Prostate gland (tissue), 2 donors: ENCODE data around the gene SLC45A2. TPM values are rescaled to one million over a fixed set of nuclear protein-coding genes. Genes with fewer than 3 reads are reported as not detected.
"Not testable (repeated sequence)": the region's sequence is repeated elsewhere in the genome, so short reads cannot be mapped to it uniquely, and the experiment has no call there.

Source experiments
- DNase-seq: peaks from one replicate; pipeline ENCODE4 v3.0.0-alpha.2; 2019; ENCODE audit warnings: low spot score
- H3K27ac ChIP-seq, 2 donors: fragments of 200-600 bp; sonication (generic); 2 replicates each; pipeline ENCODE4 v1.5.1; 2017 to 2019
- H3K27me3 ChIP-seq: fragments of 200-600 bp; sonication (generic); replicated peaks from 2 replicates; pipeline ENCODE4 v1.5.1; 2019; ENCODE audit not compliant: insufficient read depth
- H3K36me3 ChIP-seq, 2 donors: fragments of 200-600 bp; sonication (generic); 1 replicate in 1 of 2; 2 replicates in 1 of 2; pipeline versions ENCODE4 v1.5.1 to v1.8.1; 2017 to 2019
- H3K4me1 ChIP-seq: fragments of 200-600 bp; sonication (generic); replicated peaks from 2 replicates; pipeline ENCODE4 v1.5.1; 2019
- H3K4me3 ChIP-seq, 2 donors: fragments of 200-600 bp; sonication (generic); 2 replicates each; pipeline ENCODE4 v1.5.1; 2017 to 2019
- H3K9me3 ChIP-seq: fragments of 200-600 bp; sonication (generic); 2 replicates; pipeline ENCODE4 v1.5.1; 2017
- POLR2A ChIP-seq: fragments of 450-650 bp; IDR thresholded peaks from one replicate; pipeline ENCODE4 v1.6.1; 2016; ENCODE audit warnings: antibody characterized with exemption, mild to moderate bottlenecking
- POLR2AphosphoS5 ChIP-seq: sonication (generic); formaldehyde crosslinking; IDR thresholded peaks from one replicate; pipeline ENCODE4 v1.6.1; 2017; ENCODE audit warnings: antibody characterized with exemption
- WGBS: methylation state at CpG from one replicate; pipeline ENCODE4 v1.1.5; 2018; 5-methylcytosine and 5-hydroxymethylcytosine counted together
- intact Hi-C: fragments of 100-400 bp; cut with DNase I; formaldehyde crosslinking; loops from one replicate; pipeline ENCODE4 v1.14.2; 2022
- total RNA-seq, 2 donors: library from RNA; depleted of rRNA; stranded (reverse); fragments of >200 nt; gene quantifications; one replicate each; pipeline ENCODE4 v1.1.0, GENCODE V29; 2016
- TF ChIP-seq, protein P1 (sequence below), 4 experiments: fragments of 200-600 bp in 2 of 4; fragments of 450-650 bp in 2 of 4; sonication (generic) in 2 of 4; IDR thresholded peaks; 1 replicate in 3 of 4; 2 replicates in 1 of 4; pipeline ENCODE4 v1.5.1; 2016 to 2019; ENCODE audit warnings: antibody characterized with exemption in 4 of 4, mild to moderate bottlenecking in 2 of 4, moderate library complexity in 2 of 4

Gene SLC45A2
- total RNA-seq, 2 donors from 2014 or later: 0.09 TPM; not detected in 1

DNA sequence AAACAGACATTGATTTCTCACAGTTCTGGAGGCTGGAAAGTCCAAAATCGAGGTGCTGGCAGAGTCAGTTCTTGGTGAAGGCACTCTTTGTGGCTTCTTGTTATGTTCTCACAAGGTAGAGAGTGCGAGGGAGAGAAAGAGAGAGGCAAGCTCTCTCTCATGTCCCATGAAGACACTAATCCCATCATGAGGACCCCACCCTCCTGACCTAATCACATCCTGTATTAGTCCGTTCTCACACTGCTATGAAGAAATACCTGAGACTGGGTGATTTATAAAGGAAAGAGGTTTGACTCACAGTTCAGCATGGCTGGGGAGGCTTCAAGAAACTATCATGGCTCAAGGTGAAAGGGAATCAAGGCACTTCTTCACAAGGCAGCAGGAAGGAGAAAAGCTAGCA, 29.1 kb upstream of the SLC45A2 start:
- H3K27ac ChIP-seq: no peak overlapping the region
- no peak for DNase-seq
- H3K9me3 ChIP-seq: no peaks in the 10 kb centered on the region
- 94% methylated on average over 3 of the region's 3 CpGs for WGBS
- H3K4me1 ChIP-seq: no peaks in the 10 kb centered on the region
- TF ChIP-seq, protein P1, sequence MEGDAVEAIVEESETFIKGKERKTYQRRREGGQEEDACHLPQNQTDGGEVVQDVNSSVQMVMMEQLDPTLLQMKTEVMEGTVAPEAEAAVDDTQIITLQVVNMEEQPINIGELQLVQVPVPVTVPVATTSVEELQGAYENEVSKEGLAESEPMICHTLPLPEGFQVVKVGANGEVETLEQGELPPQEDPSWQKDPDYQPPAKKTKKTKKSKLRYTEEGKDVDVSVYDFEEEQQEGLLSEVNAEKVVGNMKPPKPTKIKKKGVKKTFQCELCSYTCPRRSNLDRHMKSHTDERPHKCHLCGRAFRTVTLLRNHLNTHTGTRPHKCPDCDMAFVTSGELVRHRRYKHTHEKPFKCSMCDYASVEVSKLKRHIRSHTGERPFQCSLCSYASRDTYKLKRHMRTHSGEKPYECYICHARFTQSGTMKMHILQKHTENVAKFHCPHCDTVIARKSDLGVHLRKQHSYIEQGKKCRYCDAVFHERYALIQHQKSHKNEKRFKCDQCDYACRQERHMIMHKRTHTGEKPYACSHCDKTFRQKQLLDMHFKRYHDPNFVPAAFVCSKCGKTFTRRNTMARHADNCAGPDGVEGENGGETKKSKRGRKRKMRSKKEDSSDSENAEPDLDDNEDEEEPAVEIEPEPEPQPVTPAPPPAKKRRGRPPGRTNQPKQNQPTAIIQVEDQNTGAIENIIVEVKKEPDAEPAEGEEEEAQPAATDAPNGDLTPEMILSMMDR (IDR thresholded peaks at IDR 0.05): no peak
- TF ChIP-seq POLR2AphosphoS5 (no peak), POLR2A (no peak)
- H3K36me3 ChIP-seq: no peaks in the 10 kb centered on the region
- H3K4me3 ChIP-seq: no peak overlapping the region
- intact Hi-C loops: no loop called here
- no peaks in the 10 kb centered on the region for H3K27me3 ChIP-seq

- Histone ChIP-seq H3K4me1 (no peaks in the 10 kb centered on the region), H3K4me3 (no peak overlapping the region), H3K27me3 (no peaks in the 10 kb centered on the region), H3K36me3 (no peaks in the 10 kb centered on the region), H3K27ac (no peak overlapping the region), H3K9me3 (no peaks in the 10 kb centered on the region)
- intact Hi-C loops: no loop called here
- DNase-seq: no peak
- no peak for TF ChIP-seq POLR2AphosphoS5
- TF ChIP-seq POLR2A: no peak
- TF ChIP-seq, protein P1 (IDR thresholded peaks at IDR 0.05): no peak
These were observed 28.3 kb upstream of the SLC45A2 start for GRCh38 chr5:34012791-34013190.

DNA sequence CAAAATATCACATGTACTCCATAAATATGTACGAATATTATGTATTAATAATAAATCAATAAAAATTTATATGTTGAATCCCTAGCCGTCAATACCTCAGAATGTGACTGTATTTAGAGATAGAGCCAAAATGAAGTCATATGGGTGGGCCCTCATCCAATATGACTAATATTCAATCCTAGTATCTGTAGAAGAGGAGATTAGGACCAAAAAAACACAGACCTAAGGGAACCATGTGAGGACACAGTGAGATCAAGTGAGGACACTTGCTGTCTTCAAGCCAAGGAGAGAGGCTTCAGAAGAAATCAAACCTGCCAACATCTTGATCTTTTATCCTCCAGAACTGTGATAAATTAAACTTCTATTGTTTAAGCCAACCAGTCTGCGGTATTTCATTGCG, 27.0 kb upstream of the SLC45A2 start:
- TF ChIP-seq, protein P1 (IDR thresholded peaks at IDR 0.05): no peak
- no peak for TF ChIP-seq POLR2A
- no peak for TF ChIP-seq POLR2AphosphoS5
- no peak overlapping the region for H3K4me3 ChIP-seq
- H3K27me3 ChIP-seq: no peaks in the 10 kb centered on the region
- H3K36me3 ChIP-seq: no peaks in the 10 kb centered on the region
- DNase-seq: no peak
- intact Hi-C loops: no loop called here
- 78% methylated on average over 4 of the region's 4 CpGs for WGBS
- no peaks in the 10 kb centered on the region for H3K4me1 ChIP-seq
- H3K9me3 ChIP-seq: no peaks in the 10 kb centered on the region
- H3K27ac ChIP-seq: no peak overlapping the region

DNA sequence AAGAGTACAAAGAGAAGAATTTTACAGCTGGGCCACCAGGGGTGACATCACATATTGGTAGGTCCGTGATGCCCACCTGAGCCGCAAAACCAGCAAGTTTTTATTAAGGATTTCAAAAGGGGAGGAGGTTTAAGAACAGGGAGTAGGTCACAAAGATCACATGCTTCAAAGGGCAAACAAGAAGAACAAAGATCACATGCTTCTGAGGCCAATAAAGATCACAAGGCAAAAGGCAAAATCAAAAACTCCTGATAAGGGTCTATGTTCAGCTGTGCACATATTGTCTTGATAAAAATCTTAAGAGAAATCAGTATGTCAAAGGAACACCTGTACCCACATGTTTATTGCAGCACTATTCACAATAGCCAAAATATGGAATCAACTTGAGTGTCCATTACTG, 25.7 kb upstream of the SLC45A2 start:
- 54% methylated on average over 2 of the region's 2 CpGs for WGBS
- H3K9me3 ChIP-seq, DNase-seq: not testable (repeated sequence)

DNA sequence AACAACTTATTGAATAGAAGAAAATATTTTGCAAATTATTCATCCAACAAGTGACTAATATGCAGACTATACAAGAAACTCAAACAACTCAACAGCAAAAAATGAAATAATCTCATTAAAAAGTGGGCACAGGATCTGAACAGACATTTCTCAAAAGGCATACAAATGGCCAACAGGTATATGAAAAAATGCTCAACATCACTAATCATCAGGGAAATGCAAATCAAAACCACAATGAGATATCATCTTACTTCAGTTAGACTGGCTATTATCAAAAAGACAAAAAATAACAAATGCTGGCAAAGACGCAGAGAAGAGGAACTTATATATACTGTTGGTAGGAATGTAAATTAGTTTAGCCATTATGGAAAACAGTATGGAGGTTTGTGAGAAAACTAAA, 25.1 kb upstream of the SLC45A2 start:
- H3K4me1 ChIP-seq: no peaks in the 10 kb centered on the region
- intact Hi-C loops: loop anchor here (10.0 kb wide), 1 partner anchor 565 kb away; the partner anchor contains the start of gene TARS1
- no peaks in the 10 kb centered on the region for H3K27me3 ChIP-seq
- H3K9me3 ChIP-seq: no peaks in the 10 kb centered on the region
- DNase-seq: no peak
- no peaks in the 10 kb centered on the region for H3K36me3 ChIP-seq
- WGBS: 70% methylated on average over 1 of the region's 1 CpG
- H3K4me3 ChIP-seq: no peak overlapping the region
- TF ChIP-seq POLR2A (no peak), POLR2AphosphoS5 (no peak)
- TF ChIP-seq, protein P1 (IDR thresholded peaks at IDR 0.05): no peak
- no peak overlapping the region for H3K27ac ChIP-seq

More for the DNA sequence above, 25.7 kb upstream of the SLC45A2 start:
- H3K27me3 ChIP-seq, H3K36me3 ChIP-seq, H3K27ac ChIP-seq, H3K4me3 ChIP-seq, intact Hi-C loops, H3K4me1 ChIP-seq: not testable (repeated sequence)
